Endothelial cell of umbilical vein (primary cell): ENCODE results near the gene ECI1. TPM values are rescaled to one million over a fixed set of nuclear protein-coding genes. Genes with fewer than 3 reads are reported as not detected.

Experiments used
- BruUV-seq: library from RNA; stranded (reverse); fragments of 400-500 nt; replicated peaks from 2 replicates; lab custom pipeline; 2021; lab: Mats Ljungman, UMichigan
- CTCF ChIA-PET: fragments of 300-600, 350-600 bp; sonication (Branson Sonifier 250); formaldehyde crosslinking; loops from one replicate; lab custom pipeline; 2021; ENCODE audit warnings: antibody characterized with exemption, inconsistent platforms; lab: Charles Lee
- POLR2A ChIA-PET: fragments of 300-600, 350-600 bp; sonication (Branson Sonifier 250); formaldehyde crosslinking; loops from one replicate; lab custom pipeline; 2021; ENCODE audit warnings: antibody characterized with exemption, inconsistent platforms; lab: Charles Lee
- DNase-seq: peaks from one replicate; pipeline ENCODE4 v3.0.0-alpha.2; 2011; ENCODE audit warnings: low read depth, low spot score
- FAIRE-seq: peaks from 2 replicates; lab custom pipeline; 2011; peaks lifted over from hg19 to GRCh38; lab: Jason Lieb, UNC
- H2AFZ ChIP-seq: 2 replicates; pipeline ENCODE4 v1.6.0; 2012; ENCODE audit warnings: low read depth, low read length, control low read depth, inconsistent platforms
- H3K27ac ChIP-seq: 2 replicates; pipeline ENCODE4 v1.5.1; 2011; ENCODE audit warnings: low read depth, mild to moderate bottlenecking, control low read depth, low read length, moderate library complexity; ENCODE audit not compliant: insufficient read depth
- H3K27me3 ChIP-seq, 2 experiments: 2 replicates each; pipeline versions ENCODE4 v1.6.0 to v1.6.1; 2011; ENCODE audit warnings: low read length in 2 of 2, mixed read lengths in 1 of 2; ENCODE audit not compliant: control insufficient read depth in 2 of 2, insufficient read depth in 2 of 2
- H3K36me3 ChIP-seq, 2 experiments: 2 replicates in 1 of 2; 3 replicates in 1 of 2; pipeline ENCODE4 v1.5.1; 2011; ENCODE audit warnings: low read length in 2 of 2, mild to moderate bottlenecking in 1 of 2, moderate library complexity in 1 of 2; ENCODE audit not compliant: control insufficient read depth in 2 of 2, insufficient read depth in 2 of 2; ENCODE audit errors: extremely low read depth in 1 of 2
- H3K4me1 ChIP-seq: 3 replicates; pipeline ENCODE4 v1.5.1; 2011; ENCODE audit warnings: mild to moderate bottlenecking, low read length; ENCODE audit not compliant: control insufficient read depth, insufficient read depth; ENCODE audit errors: extremely low read depth
- H3K4me2 ChIP-seq: 2 replicates; pipeline ENCODE4 v1.6.1; 2011; ENCODE audit warnings: low read length, control low read depth, mixed read lengths; ENCODE audit not compliant: insufficient read depth
- H3K4me3 ChIP-seq, 3 experiments: fragments of 200-600 bp in 1 of 3; sonication (generic), shearing (Covaris generic) in 1 of 3; replicated peaks in 1 of 3; 2 replicates each; pipeline ENCODE4 v1.5.1; 2011 to 2016; ENCODE audit warnings: control low read depth in 3 of 3, low read length in 3 of 3, mild to moderate bottlenecking in 2 of 3, inconsistent platforms in 1 of 3, low read depth in 1 of 3, moderate library complexity in 1 of 3; ENCODE audit not compliant: insufficient read depth in 1 of 3
- H3K79me2 ChIP-seq: 2 replicates; pipeline ENCODE4 v1.6.0; 2012; ENCODE audit warnings: low read length, inconsistent platforms; ENCODE audit not compliant: control insufficient read depth, insufficient read depth
- H3K9ac ChIP-seq: replicated peaks from 2 replicates; pipeline ENCODE3; 2011; ENCODE audit warnings: low read length, control low read depth; ENCODE audit not compliant: insufficient read depth; ENCODE audit errors: extremely low read depth
- H3K9me1 ChIP-seq: replicated peaks from 3 replicates; pipeline ENCODE4 v1.6.0; 2011; ENCODE audit warnings: mild to moderate bottlenecking, low read length; ENCODE audit not compliant: control insufficient read depth, insufficient read depth; ENCODE audit errors: extremely low read depth
- H3K9me3 ChIP-seq: replicated peaks from 2 replicates; pipeline ENCODE4 v1.5.1; 2012; ENCODE audit warnings: low read length, inconsistent platforms; ENCODE audit not compliant: control insufficient read depth, insufficient read depth
- H4K20me1 ChIP-seq: replicated peaks from 2 replicates; pipeline ENCODE3; 2011; ENCODE audit warnings: mild to moderate bottlenecking, low read length; ENCODE audit not compliant: control insufficient read depth, insufficient read depth; ENCODE audit errors: extremely low read depth
- CTCF ChIP-seq, 2 donors: IDR thresholded peaks; 1 replicate in 1 of 2; 2 replicates in 1 of 2; pipeline ENCODE4 v1.5.1; 2011; ENCODE audit warnings: low read length in 2 of 2, mild to moderate bottlenecking in 2 of 2, moderate library complexity in 2 of 2, control low read depth in 1 of 2, inconsistent platforms in 1 of 2, low read depth in 1 of 2; ENCODE audit not compliant: insufficient read depth in 1 of 2; ENCODE audit errors: extremely low read depth in 1 of 2
- EZH2 ChIP-seq: IDR thresholded peaks from 2 replicates; pipeline ENCODE4 v1.6.1; 2012; ENCODE audit warnings: borderline replicate concordance, low read depth, mild to moderate bottlenecking, moderate library complexity, low read length, inconsistent platforms; ENCODE audit not compliant: severe bottlenecking
- FOS ChIP-seq: IDR thresholded peaks from 2 replicates; pipeline ENCODE4 v1.6.1; 2011; ENCODE audit warnings: mild to moderate bottlenecking, low read length, moderate library complexity, borderline replicate concordance; ENCODE audit not compliant: insufficient read depth
- GATA2 ChIP-seq: IDR thresholded peaks from 2 replicates; pipeline ENCODE4 v1.7.0; 2011; ENCODE audit warnings: low read depth, mild to moderate bottlenecking, moderate library complexity, mixed read lengths, low read length; ENCODE audit not compliant: insufficient read length, insufficient read depth
- JUN ChIP-seq: IDR thresholded peaks from 2 replicates; pipeline ENCODE4 v1.6.1; 2011; ENCODE audit warnings: borderline replicate concordance, low read depth; ENCODE audit not compliant: insufficient read length, insufficient read depth
- MAX ChIP-seq: IDR thresholded peaks from 2 replicates; pipeline ENCODE4 v1.6.1; 2011; ENCODE audit not compliant: insufficient read depth, insufficient read length
- MYC ChIP-seq: IDR thresholded peaks from one replicate; pipeline ENCODE4 v1.6.1; 2011; ENCODE audit warnings: mild to moderate bottlenecking, low read depth, low read length
- POLR2A ChIP-seq: IDR thresholded peaks from 2 replicates; pipeline ENCODE4 v1.6.1; 2012; ENCODE audit warnings: low read depth, mild to moderate bottlenecking, control low read depth, low read length
- POLR2AphosphoS5 ChIP-seq: IDR thresholded peaks from 2 replicates; pipeline ENCODE4 v1.6.1; 2012; ENCODE audit warnings: low read depth, mild to moderate bottlenecking, control low read depth, low read length, moderate library complexity; ENCODE audit not compliant: insufficient read depth
- dilution Hi-C: fragments of 300-500 bp; cut with MboI; formaldehyde crosslinking; loops from one replicate; pipeline ENCODE4 v1.15.0; 2019; ENCODE audit warnings: low sequenced_read_pairs; ENCODE audit not compliant: extremely low pct_ligation_motif_present
- intact Hi-C: fragments of 100-400 bp; cut with micrococcal nuclease; formaldehyde crosslinking; loops from one replicate; pipeline ENCODE4 v1.10.0; 2022
- polyA plus RNA-seq, 4 experiments: library from polyadenylated mRNA; depleted of rRNA in 3 of 4; stranded (reverse) in 3 of 4; unstranded in 1 of 4; fragments of >200 nt; gene quantifications; 2 replicates each; pipeline versions ENCODE4 v1.2.1 to v1.2.3, GENCODE V29; 2011 to 2012; ENCODE audit warnings: missing spikeins in 1 of 4
- total RNA-seq: library from RNA; stranded (reverse); gene quantifications from 2 replicates; pipeline ENCODE4 v1.2.3, GENCODE V29; 2021

ECI1 gene
- total and polyA plus RNA-seq, 2 donors (not counting 3 experiments of a cell fraction or from before 2014, with no cell fraction given), result 43.6 to 48.3 TPM

DNA sequence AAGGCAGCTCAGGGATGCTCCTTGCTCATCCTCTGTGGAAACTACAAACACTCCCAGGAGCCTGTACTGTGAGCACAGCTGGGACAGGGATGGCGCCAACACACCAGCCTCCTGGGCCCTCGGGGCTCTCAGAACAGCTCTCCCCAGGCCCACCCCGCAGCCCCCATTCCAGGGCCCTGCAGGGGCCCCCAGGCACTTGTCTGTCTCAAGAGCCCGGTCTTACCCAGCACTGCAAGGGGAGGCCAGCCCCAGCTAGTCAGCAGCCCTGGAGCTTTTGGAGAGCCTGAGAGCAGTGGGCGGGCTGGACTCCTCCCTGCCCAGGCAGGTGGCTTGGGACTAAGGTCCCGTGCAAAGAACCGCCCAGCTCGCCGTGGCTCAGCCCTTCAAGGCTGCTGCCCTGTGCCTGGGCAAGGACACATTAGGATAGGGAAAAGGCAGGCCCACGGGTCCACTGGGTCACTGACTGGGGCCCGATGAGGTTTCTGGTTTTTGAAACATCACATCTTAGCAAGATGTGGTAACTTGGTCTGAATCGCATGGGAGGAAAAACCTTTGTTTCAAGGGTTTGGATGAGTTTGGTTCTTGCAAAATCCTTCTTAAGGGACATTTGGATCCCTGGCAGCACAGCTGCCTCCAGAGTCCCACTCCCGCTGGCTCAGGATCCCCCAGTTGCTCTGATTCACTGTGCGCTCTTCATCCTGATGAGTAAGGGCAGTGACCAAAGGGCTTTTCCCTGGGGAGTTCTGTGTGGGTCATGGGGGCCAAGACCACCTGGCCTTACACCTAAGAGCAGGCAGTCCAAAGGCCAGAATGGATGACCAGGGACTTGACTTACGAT is 12.3 kb downstream of the ECI1 start:
- H3K4me3 ChIP-seq, result no peak overlapping the region
- H2AFZ ChIP-seq, result no peak overlapping the region
- DNase-seq, result no peak
- H3K9me1 ChIP-seq, result no peaks in the 10 kb centered on the region
- H3K36me3 ChIP-seq, result peaks cover 8 to 24% of the 10 kb centered on the region in 2 experiments
- no TSS peak for BruUV-seq
- intact Hi-C loops (no loop called here), dilution Hi-C loops (no loop called here)
- no peak for FAIRE-seq
- H3K9ac ChIP-seq, result no peak overlapping the region
- H3K27me3 ChIP-seq, result peaks cover 5 to 18% of the 10 kb centered on the region in 2 experiments
- H4K20me1 ChIP-seq, result no peaks in the 10 kb centered on the region
- no peak overlapping the region for H3K27ac ChIP-seq
- ChIA-PET CTCF (interaction anchor here (1.2 kb wide), 2 partner anchors 13 to 262 kb away, joined by 6 read pairs; partner anchors contain the start of gene ECI1), POLR2A (no interaction called here)
- TF ChIP-seq FOS (no peak), POLR2AphosphoS5 (peak; percentile 9)
- no peaks in the 10 kb centered on the region for H3K9me3 ChIP-seq
- no peaks in the 10 kb centered on the region for H3K79me2 ChIP-seq
- peaks cover 10% of the 10 kb centered on the region for H3K4me1 ChIP-seq
- H3K4me2 ChIP-seq, result no peak overlapping the region

DNA sequence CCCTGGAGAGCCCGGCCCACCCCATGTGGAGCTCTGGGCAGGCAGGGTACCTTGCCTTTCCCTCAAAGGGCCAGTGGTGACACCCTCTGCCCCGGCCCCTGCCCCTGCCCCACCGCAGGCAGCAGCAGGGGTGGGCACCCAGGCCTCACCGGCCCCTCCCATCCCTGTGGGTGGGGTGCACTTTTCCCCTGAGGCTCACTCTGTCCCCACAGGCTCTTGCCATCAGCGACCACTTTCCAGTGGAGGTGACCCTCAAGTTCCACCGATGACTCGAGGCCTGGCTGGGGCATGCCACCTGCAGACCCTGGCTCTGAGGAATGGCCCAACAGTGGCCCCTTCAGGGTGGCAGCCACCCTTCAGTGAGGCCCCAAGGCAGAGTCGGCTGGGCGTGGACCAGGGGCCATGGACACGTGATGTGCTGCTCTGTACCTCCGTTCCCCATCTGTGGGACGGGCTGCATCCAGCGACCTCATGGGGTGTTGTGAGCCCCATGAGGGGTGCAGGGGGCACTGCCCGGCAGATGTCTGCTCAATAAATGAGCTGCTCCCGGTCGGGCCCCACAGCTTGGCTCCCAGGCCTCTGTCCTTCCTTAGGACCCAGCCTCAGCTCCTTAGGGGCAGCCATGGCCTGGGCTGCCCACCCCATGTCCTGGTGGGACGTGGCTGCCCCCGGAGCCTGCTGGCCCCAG is 13.1 kb downstream of the ECI1 start:
- dilution Hi-C loops (no loop called here), intact Hi-C loops (no loop called here)
- Histone ChIP-seq H3K27ac (no peak overlapping the region), H3K27me3 (peaks cover 5 to 18% of the 10 kb centered on the region in 2 experiments), H2AFZ (no peak overlapping the region), H3K9me3 (no peaks in the 10 kb centered on the region), H3K9me1 (no peaks in the 10 kb centered on the region), H3K79me2 (no peaks in the 10 kb centered on the region), H3K4me1 (peaks cover 10% of the 10 kb centered on the region), H3K36me3 (peaks cover 5 to 25% of the 10 kb centered on the region in 2 experiments), H3K9ac (no peak overlapping the region), H3K4me3 (no peak overlapping the region), H3K4me2 (no peak overlapping the region), H4K20me1 (no peaks in the 10 kb centered on the region)
- no TSS peak for BruUV-seq
- no peak for DNase-seq
- FAIRE-seq, result no peak
- TF ChIP-seq POLR2AphosphoS5 (no peak), MYC (no peak), CTCF (IDR thresholded peaks at IDR 0.05; ENCODE audit: extremely low read depth in 1 of 2, insufficient read depth in 1 of 2, low read depth in 1 of 2, low read length in 2 of 2) (no peak), EZH2 (no peak), JUN (no peak), FOS (no peak), GATA2 (no peak), POLR2A (no peak), MAX (no peak)
- POLR2A ChIA-PET, result no interaction called here
- CTCF ChIA-PET, result interaction anchor here (1.2 to 2.4 kb wide), 3 partner anchors 13 to 263 kb away, joined by 6 to 11 read pairs (median 6); partner anchors contain the start of gene ECI1
